IMR-90 (cell line): Measurements from ENCODE around the gene RAB3GAP2. TPM values are rescaled to one million over a fixed set of nuclear protein-coding genes. Genes with fewer than 3 reads are reported as not detected.

Experiments used
- ATAC-seq: fragments of 200-7000 bp; cut with Tn5 transposase; 2 replicates; pipeline ENCODE4 v1.9.1; 2020; ENCODE audit warnings: low read depth, mild to moderate bottlenecking, moderate library complexity
- BruUV-seq: library from RNA; stranded (reverse); fragments of 400-500 nt; replicated peaks from 2 replicates; lab custom pipeline; 2021; lab: Mats Ljungman, UMichigan
- CTCF ChIA-PET: fragments of 300-600 bp; formaldehyde crosslinking; extraction: SDS; loops from one replicate; lab custom pipeline; 2021; ENCODE audit warnings: antibody characterized with exemption; lab: Yijun Ruan, JAX
- POLR2A ChIA-PET: fragments of 300-600 bp; sonication (Branson Sonifier 250); formaldehyde crosslinking; loops from one replicate; lab custom pipeline; 2022; ENCODE audit warnings: antibody characterized with exemption; ENCODE audit not compliant: unreplicated experiment; lab: Charles Lee
- DNase-seq: peaks from one replicate; pipeline ENCODE4 v3.0.0; 2013
- H2AFZ ChIP-seq: replicated peaks from 2 replicates; pipeline ENCODE3; 2013; ENCODE audit warnings: low read length, mild to moderate bottlenecking; ENCODE audit not compliant: poor library complexity
- H2AK5ac ChIP-seq: 2 replicates; pipeline ENCODE4 v1.6.1; 2013; ENCODE audit warnings: low read depth, low read length, inconsistent platforms
- H2AK9ac ChIP-seq: replicated peaks from 2 replicates; pipeline ENCODE3; 2013; ENCODE audit warnings: mild to moderate bottlenecking, low read depth, low read length, moderate library complexity; ENCODE audit not compliant: poor library complexity
- H2BK120ac ChIP-seq: 2 replicates; pipeline ENCODE4 v1.6.1; 2013; ENCODE audit warnings: low read depth, low read length, inconsistent platforms
- H2BK15ac ChIP-seq: 3 replicates; pipeline ENCODE4 v1.6.1; 2013; ENCODE audit warnings: low read depth, low read length, inconsistent platforms
- H2BK20ac ChIP-seq: 2 replicates; pipeline ENCODE4 v1.6.1; 2013; ENCODE audit warnings: low read depth, mild to moderate bottlenecking, inconsistent platforms, low read length, moderate library complexity
- H2BK5ac ChIP-seq: 2 replicates; pipeline ENCODE4 v1.6.1; 2013; ENCODE audit warnings: mild to moderate bottlenecking, low read depth, low read length, inconsistent platforms; ENCODE audit not compliant: poor library complexity, severe bottlenecking
- H3K14ac ChIP-seq: replicated peaks from 2 replicates; pipeline ENCODE4 v1.6.1; 2013; ENCODE audit warnings: low read depth, low read length, inconsistent platforms
- H3K18ac ChIP-seq: 2 replicates; pipeline ENCODE4 v1.6.1; 2013; ENCODE audit warnings: low read depth, low read length, control low read depth
- H3K23ac ChIP-seq: 2 replicates; pipeline ENCODE4 v1.6.1; 2013; ENCODE audit warnings: low read depth, low read length, inconsistent platforms
- H3K27ac ChIP-seq: 2 replicates; pipeline ENCODE4 v1.5.1; 2013; ENCODE audit warnings: mild to moderate bottlenecking, control low read depth, low read length; ENCODE audit not compliant: insufficient read depth
- H3K27me3 ChIP-seq: 2 replicates; pipeline ENCODE4 v1.6.1; 2013; ENCODE audit warnings: low read length; ENCODE audit not compliant: control insufficient read depth, insufficient read depth
- H3K36me3 ChIP-seq: 2 replicates; pipeline ENCODE4 v1.6.1; 2013; ENCODE audit warnings: low read length, mixed read lengths; ENCODE audit not compliant: control insufficient read depth, insufficient read depth
- H3K4ac ChIP-seq: 2 replicates; pipeline ENCODE4 v1.6.1; 2013; ENCODE audit warnings: low read depth, low read length, inconsistent platforms
- H3K4me1 ChIP-seq: 2 replicates; pipeline ENCODE4 v1.6.1; 2013; ENCODE audit warnings: low read length, mixed read lengths; ENCODE audit not compliant: control insufficient read depth, insufficient read depth
- H3K4me2 ChIP-seq: 2 replicates; pipeline ENCODE4 v1.6.1; 2013; ENCODE audit warnings: low read depth, mild to moderate bottlenecking, control low read depth, low read length, moderate library complexity
- H3K4me3 ChIP-seq: 2 replicates; pipeline ENCODE4 v1.5.1; 2013; ENCODE audit warnings: low read depth, mild to moderate bottlenecking, control low read depth, low read length, moderate library complexity; ENCODE audit not compliant: insufficient read depth
- H3K56ac ChIP-seq: 2 replicates; pipeline ENCODE4 v1.6.1; 2013; ENCODE audit warnings: low read length, inconsistent platforms; ENCODE audit not compliant: insufficient read depth; ENCODE audit errors: extremely low read depth
- H3K79me1 ChIP-seq, 2 experiments: 2 replicates each; pipeline ENCODE4 v1.6.1; 2013; ENCODE audit warnings: low read length in 2 of 2, inconsistent platforms in 1 of 2, low read depth in 1 of 2
- H3K9ac ChIP-seq: 2 replicates; pipeline ENCODE4 v1.6.1; 2013; ENCODE audit warnings: low read depth, low read length, control low read depth
- H3K9me1 ChIP-seq: 2 replicates; pipeline ENCODE4 v1.6.1; 2013; ENCODE audit warnings: low read length, inconsistent platforms; ENCODE audit not compliant: insufficient read depth
- H3K9me3 ChIP-seq: 2 replicates; pipeline ENCODE4 v1.6.1; 2013; ENCODE audit warnings: low read length; ENCODE audit not compliant: control insufficient read depth, insufficient read depth
- H4K20me1 ChIP-seq: 2 replicates; pipeline ENCODE4 v1.6.1; 2013; ENCODE audit warnings: low read length, inconsistent platforms; ENCODE audit not compliant: insufficient read depth
- H4K5ac ChIP-seq: 2 replicates; pipeline ENCODE4 v1.6.1; 2013; ENCODE audit warnings: mild to moderate bottlenecking, low read depth, low read length, control low read depth
- H4K8ac ChIP-seq, 2 experiments: 2 replicates each; pipeline ENCODE4 v1.6.1; 2013; ENCODE audit warnings: low read depth in 2 of 2, low read length in 2 of 2, control low read depth in 1 of 2, inconsistent platforms in 1 of 2
- H4K91ac ChIP-seq: 2 replicates; pipeline ENCODE4 v1.6.1; 2013; ENCODE audit warnings: low read depth, low read length, inconsistent platforms; ENCODE audit not compliant: insufficient read depth
- BHLHE40 ChIP-seq: fragments of 150-350 bp; IDR thresholded peaks from 2 replicates; pipeline ENCODE4 v1.6.1; 2016; ENCODE audit warnings: mild to moderate bottlenecking, low read depth, low read length
- CEBPB ChIP-seq: IDR thresholded peaks from 2 replicates; pipeline ENCODE4 v1.6.1; 2012; ENCODE audit warnings: low read depth, low read length, improper control_type of control experiment
- CHD1 ChIP-seq: IDR thresholded peaks from 2 replicates; pipeline ENCODE4 v1.6.1; 2012; ENCODE audit warnings: low read depth, low read length, improper control_type of control experiment
- ELK1 ChIP-seq: fragments of 150-350 bp; IDR thresholded peaks from 2 replicates; pipeline ENCODE4 v1.6.1; 2016; ENCODE audit warnings: low read depth, mild to moderate bottlenecking, low read length, moderate library complexity, borderline replicate concordance
- FOS ChIP-seq: fragments of 150-350 bp; IDR thresholded peaks from 2 replicates; pipeline ENCODE4 v1.6.1; 2016; ENCODE audit warnings: low read depth, low read length
- MAFK ChIP-seq: IDR thresholded peaks from 2 replicates; pipeline ENCODE4 v1.6.1; 2012; ENCODE audit warnings: low read depth, low read length, improper control_type of control experiment
- MAZ ChIP-seq: IDR thresholded peaks from 2 replicates; pipeline ENCODE4 v1.6.1; 2012; ENCODE audit warnings: low read depth, mild to moderate bottlenecking, low read length, improper control_type of control experiment, moderate library complexity, borderline replicate concordance
- MXI1 ChIP-seq: IDR thresholded peaks from 2 replicates; pipeline ENCODE4 v1.6.1; 2012; ENCODE audit warnings: low read depth, mild to moderate bottlenecking, low read length, moderate library complexity, borderline replicate concordance
- NFE2L2 ChIP-seq: fragments of 150-350 bp; IDR thresholded peaks from 2 replicates; pipeline ENCODE4 v1.6.1; 2016; ENCODE audit warnings: low read depth, mild to moderate bottlenecking, low read length
- POLR2A ChIP-seq: IDR thresholded peaks from 2 replicates; pipeline ENCODE4 v1.6.1; 2012; ENCODE audit warnings: mild to moderate bottlenecking, low read depth, low read length
- RAD21 ChIP-seq: IDR thresholded peaks from 2 replicates; pipeline ENCODE4 v1.6.1; 2012; ENCODE audit warnings: low read length, improper control_type of control experiment
- RCOR1 ChIP-seq: IDR thresholded peaks from 2 replicates; pipeline ENCODE4 v1.6.1; 2012; ENCODE audit warnings: mild to moderate bottlenecking, low read length, improper control_type of control experiment; ENCODE audit not compliant: insufficient replicate concordance
- RFX5 ChIP-seq: IDR thresholded peaks from 2 replicates; pipeline ENCODE4 v1.8.0; 2012; ENCODE audit warnings: low read depth, mild to moderate bottlenecking, low read length, moderate library complexity
- SMC3 ChIP-seq: fragments of 150-350 bp; IDR thresholded peaks from 2 replicates; pipeline ENCODE4 v1.6.1; 2016; ENCODE audit warnings: low read depth, mild to moderate bottlenecking, antibody characterized with exemption, low read length, moderate library complexity
- USF2 ChIP-seq: fragments of 150-350 bp; IDR thresholded peaks from 2 replicates; pipeline ENCODE4 v1.6.1; 2017; ENCODE audit warnings: mild to moderate bottlenecking, antibody characterized with exemption, low read length, low read depth
- WGBS, 2 experiments: methylation state at CpG; one replicate each; pipeline versions ENCODE4 v1.1.5 to v1.1.7; 2013; ENCODE audit warnings: missing lambda C conversion rate in 2 of 2; ENCODE audit not compliant: insufficient read length in 1 of 2; ENCODE audit errors: extremely low coverage in 2 of 2; 5-methylcytosine and 5-hydroxymethylcytosine counted together
- dilution Hi-C: fragments of 300-500 bp; cut with HindIII; formaldehyde crosslinking; loops from one replicate; pipeline ENCODE4 v1.14.3; 2018; ENCODE audit warnings: low sequenced_read_pairs; ENCODE audit not compliant: unreplicated experiment
- in situ Hi-C: fragments of 300-500 bp; cut with MboI; formaldehyde crosslinking; loops from 3 replicates; pipeline ENCODE4 v1.14.3; 2019; ENCODE audit warnings: low sequenced_read_pairs, inconsistent platforms, mixed read lengths
- intact Hi-C: fragments of 100-400 bp; cut with micrococcal nuclease; formaldehyde crosslinking; loops from 2 replicates; pipeline ENCODE4 v1.10.0; 2022
- polyA plus RNA-seq, 3 experiments: library from polyadenylated mRNA; depleted of rRNA; stranded (reverse); fragments of >200 nt; gene quantifications; 2 replicates each; pipeline ENCODE4 v1.2.3, GENCODE V29; 2012; ENCODE audit warnings: low replicate concordance in 1 of 3
- total RNA-seq: library from RNA; depleted of rRNA; stranded (reverse); fragments of >200 nt; gene quantifications from 2 replicates; pipeline ENCODE4 v1.2.3, GENCODE V29; 2012
- TF ChIP-seq, protein P1 (sequence below): conservative IDR thresholded peaks from 2 replicates; pipeline ENCODE4 v1.5.1; 2012; ENCODE audit warnings: mild to moderate bottlenecking, low read depth, low read length, improper control_type of control experiment

RAB3GAP2 gene
- total and polyA plus RNA-seq, 2 of the 4 experiments (the other 2 are of a cell fraction): 12.3 to 37.8 TPM

DNA sequence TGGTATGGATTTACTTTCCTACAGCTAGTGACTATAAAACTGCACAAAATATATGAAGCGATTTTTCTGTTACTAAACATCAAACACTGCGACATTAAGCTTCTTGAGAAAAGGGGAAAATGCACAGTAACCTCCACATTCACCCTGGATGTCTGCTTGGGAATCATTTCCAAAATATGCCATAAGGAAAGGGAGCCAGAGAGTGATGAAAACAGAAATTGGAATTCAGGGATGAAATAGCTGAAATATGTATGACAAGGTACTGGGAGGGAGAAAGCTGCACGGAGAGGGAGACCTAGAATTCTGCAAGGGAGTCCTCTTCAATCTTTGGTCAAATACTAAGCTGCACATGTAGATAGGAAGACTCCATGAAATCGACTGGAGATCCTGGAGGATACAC lies 31.6 kb upstream of the RAB3GAP2 start:
- Histone ChIP-seq H3K79me1 (no peaks in the 10 kb centered on the region), H3K14ac (no peak overlapping the region), H4K20me1 (no peaks in the 10 kb centered on the region), H3K36me3 (no peaks in the 10 kb centered on the region), H3K9ac (no peak overlapping the region), H3K4me1 (0 out of 2 replicates have a peak, but pooled peaks cover 1% of the 10 kb centered on the region), H3K23ac (no peak overlapping the region), H3K4ac (no peak overlapping the region), H3K27ac (no peak overlapping the region), H2AK9ac (no peak overlapping the region), H2BK15ac (no peak overlapping the region), H2BK120ac (no peak overlapping the region), H3K9me3 (no peaks in the 10 kb centered on the region), H3K27me3 (peaks cover 2% of the 10 kb centered on the region), H3K9me1 (no peaks in the 10 kb centered on the region; the same call in 1 of the 2 replicates), H4K8ac (no peak overlapping the region), H2AFZ (no peak overlapping the region), H3K18ac (no peak overlapping the region), H4K91ac (no peak overlapping the region), H4K5ac (no peak overlapping the region), H2BK5ac (no peak overlapping the region), H3K4me3 (no peak overlapping the region), H2BK20ac (no peak overlapping the region), H3K4me2 (no peak overlapping the region), H2AK5ac (no peak overlapping the region), H3K56ac (no peak overlapping the region)
- POLR2A ChIA-PET: no interaction called here
- BruUV-seq: no TSS peak
- intact Hi-C loops (loop anchor here (10.0 kb wide), 1 partner anchor 221 kb away; the partner anchor contains the start of gene MARK1), in situ Hi-C loops (no loop called here), dilution Hi-C loops (no loop called here)
- ATAC-seq (no peak), DNase-seq (no peak)
- TF ChIP-seq RCOR1 (no peak), ELK1 (no peak), CHD1 (no peak), SMC3 (no peak), RFX5 (no peak), MXI1 (no peak), POLR2A (no peak), RAD21 (no peak), MAZ (no peak), BHLHE40 (no peak), MAFK (no peak), CEBPB (no peak), FOS (no peak), NFE2L2 (no peak), USF2 (no peak)
- TF ChIP-seq, protein P1, sequence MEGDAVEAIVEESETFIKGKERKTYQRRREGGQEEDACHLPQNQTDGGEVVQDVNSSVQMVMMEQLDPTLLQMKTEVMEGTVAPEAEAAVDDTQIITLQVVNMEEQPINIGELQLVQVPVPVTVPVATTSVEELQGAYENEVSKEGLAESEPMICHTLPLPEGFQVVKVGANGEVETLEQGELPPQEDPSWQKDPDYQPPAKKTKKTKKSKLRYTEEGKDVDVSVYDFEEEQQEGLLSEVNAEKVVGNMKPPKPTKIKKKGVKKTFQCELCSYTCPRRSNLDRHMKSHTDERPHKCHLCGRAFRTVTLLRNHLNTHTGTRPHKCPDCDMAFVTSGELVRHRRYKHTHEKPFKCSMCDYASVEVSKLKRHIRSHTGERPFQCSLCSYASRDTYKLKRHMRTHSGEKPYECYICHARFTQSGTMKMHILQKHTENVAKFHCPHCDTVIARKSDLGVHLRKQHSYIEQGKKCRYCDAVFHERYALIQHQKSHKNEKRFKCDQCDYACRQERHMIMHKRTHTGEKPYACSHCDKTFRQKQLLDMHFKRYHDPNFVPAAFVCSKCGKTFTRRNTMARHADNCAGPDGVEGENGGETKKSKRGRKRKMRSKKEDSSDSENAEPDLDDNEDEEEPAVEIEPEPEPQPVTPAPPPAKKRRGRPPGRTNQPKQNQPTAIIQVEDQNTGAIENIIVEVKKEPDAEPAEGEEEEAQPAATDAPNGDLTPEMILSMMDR: no peak
- no CpG with 5 or more reads among the region's 4 CpGs for WGBS, 2 experiments
- CTCF ChIA-PET: interaction anchor here (1.0 kb wide), 1 partner anchor 337 kb away, joined by 3 read pairs; no protein-coding TSS in a partner anchor
